ENCODE data around the gene BNC2.
A peak's percentile ranks its signal among the peaks of the same experiment; 100 is the strongest.

BNC2 gene

DNA sequence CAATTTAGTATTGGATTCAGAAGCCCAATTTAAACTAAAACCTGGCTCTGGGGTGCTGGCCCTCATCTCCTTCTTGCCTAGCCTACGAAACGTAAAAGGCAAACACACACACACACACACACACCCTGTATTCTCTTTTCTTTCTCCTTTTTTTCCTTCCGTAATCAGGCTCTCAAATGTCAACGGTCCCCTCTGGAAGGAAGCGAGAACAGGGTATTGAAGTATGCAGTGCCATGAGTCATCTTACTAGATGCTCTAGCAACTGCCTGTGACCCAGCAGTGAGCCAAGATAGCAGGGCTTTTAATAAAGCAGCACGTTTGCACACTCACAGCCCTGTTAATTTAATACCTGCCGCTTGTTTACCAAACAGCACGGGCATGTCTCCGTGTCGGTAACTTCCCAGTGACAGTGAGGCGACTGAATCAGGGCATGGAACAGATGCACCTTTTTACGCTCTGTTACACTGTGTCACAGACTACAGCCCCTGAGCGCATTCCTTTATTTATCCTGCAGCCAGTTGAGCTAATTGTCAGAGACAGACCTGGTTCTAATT is 243.8 kb downstream of the BNC2 start:
- Histone ChIP-seq H3K36me3 (ENCODE audit: control insufficient read depth in 2 of 2, insufficient read depth in 2 of 2, low read length in 2 of 2) (no peaks in the 10 kb centered on the region), H3K9me3 (ENCODE audit: control insufficient read depth in 2 of 2, low read length in 2 of 2) (no peaks in the 10 kb centered on the region), H3K9ac (ENCODE audit: low read depth in 1 of 2, low read length in 2 of 2) (no peak overlapping the region), H3K4me1 (ENCODE audit: control insufficient read depth in 2 of 2, insufficient read depth in 2 of 2, low read length in 2 of 2) (no peaks in the 10 kb centered on the region), H3K27ac (ENCODE audit: low read depth in 2 of 2, low read length in 2 of 2) (peak overlapping the region in 1 of 2 donors; percentile 0), H3K4me3 (ENCODE audit: low read length in 2 of 2) (no peak overlapping the region), H3K27me3 (ENCODE audit: control insufficient read depth in 2 of 2, insufficient read depth in 2 of 2, low read length in 2 of 2) (no peaks in the 10 kb centered on the region)

DNA sequence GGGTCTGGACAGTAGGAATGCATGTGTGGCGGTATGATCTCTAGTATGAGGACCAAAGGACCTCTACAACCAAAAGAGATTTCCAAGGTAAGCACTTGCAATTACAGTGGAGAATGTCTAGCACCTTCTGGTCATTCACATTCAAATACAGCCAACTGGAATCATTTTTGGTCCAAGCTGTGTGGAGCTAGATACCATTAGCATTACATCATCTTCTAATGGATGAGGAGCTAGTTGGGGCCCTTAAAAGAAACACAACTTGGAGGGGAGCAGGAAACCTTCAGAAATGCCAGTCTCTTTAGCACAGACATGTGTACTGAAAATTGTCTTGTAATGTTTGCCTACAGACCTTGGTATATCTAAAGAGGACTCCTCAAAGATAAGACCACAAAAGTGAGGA is 244.7 kb downstream of the BNC2 start:
- H3K4me3 ChIP-seq (ENCODE audit: low read length in 2 of 2), result no peak overlapping the region
- no peak overlapping the region for H3K27ac ChIP-seq (ENCODE audit: low read depth in 2 of 2, low read length in 2 of 2)
- no peaks in the 10 kb centered on the region for H3K36me3 ChIP-seq (ENCODE audit: control insufficient read depth in 2 of 2, insufficient read depth in 2 of 2, low read length in 2 of 2)
- H3K4me1 ChIP-seq (ENCODE audit: control insufficient read depth in 2 of 2, insufficient read depth in 2 of 2, low read length in 2 of 2), result no peaks in the 10 kb centered on the region
- H3K9me3 ChIP-seq (ENCODE audit: control insufficient read depth in 2 of 2, low read length in 2 of 2), result no peaks in the 10 kb centered on the region
- no peaks in the 10 kb centered on the region for H3K27me3 ChIP-seq (ENCODE audit: control insufficient read depth in 2 of 2, insufficient read depth in 2 of 2, low read length in 2 of 2)
- H3K9ac ChIP-seq (ENCODE audit: low read depth in 1 of 2, low read length in 2 of 2), result no peak overlapping the region

DNA sequence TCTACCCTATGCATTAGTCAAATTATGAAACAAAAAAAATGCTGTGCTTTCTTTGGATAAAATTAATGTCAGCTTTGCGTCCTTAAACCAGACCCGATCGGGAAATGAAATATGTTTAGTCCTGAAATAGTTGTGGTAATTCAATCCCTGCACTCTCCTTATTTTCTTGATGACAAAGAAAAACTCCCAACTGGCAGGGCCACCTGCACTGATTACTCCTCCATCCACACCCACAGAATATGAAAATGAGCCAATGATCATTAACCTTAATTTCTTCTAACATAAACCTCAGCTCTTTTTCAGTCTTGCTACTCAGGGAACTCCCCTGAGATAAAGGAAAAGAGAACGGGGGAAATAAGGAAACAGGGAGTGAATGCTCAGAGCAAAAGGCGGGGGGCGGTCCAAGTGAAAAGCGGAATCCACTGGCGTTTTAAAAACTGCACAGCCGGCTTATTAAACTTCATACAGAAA is 245.3 kb downstream of the BNC2 start:
- no peak overlapping the region for H3K9ac ChIP-seq (ENCODE audit: low read depth in 1 of 2, low read length in 2 of 2)
- no peak overlapping the region for H3K4me3 ChIP-seq (ENCODE audit: low read length in 2 of 2)
- H3K4me1 ChIP-seq (ENCODE audit: control insufficient read depth in 2 of 2, insufficient read depth in 2 of 2, low read length in 2 of 2), result no peaks in the 10 kb centered on the region
- no peaks in the 10 kb centered on the region for H3K9me3 ChIP-seq (ENCODE audit: control insufficient read depth in 2 of 2, low read length in 2 of 2)
- no peaks in the 10 kb centered on the region for H3K36me3 ChIP-seq (ENCODE audit: control insufficient read depth in 2 of 2, insufficient read depth in 2 of 2, low read length in 2 of 2)
- no peaks in the 10 kb centered on the region for H3K27me3 ChIP-seq (ENCODE audit: control insufficient read depth in 2 of 2, insufficient read depth in 2 of 2, low read length in 2 of 2)
- no peak overlapping the region for H3K27ac ChIP-seq (ENCODE audit: low read depth in 2 of 2, low read length in 2 of 2)

DNA sequence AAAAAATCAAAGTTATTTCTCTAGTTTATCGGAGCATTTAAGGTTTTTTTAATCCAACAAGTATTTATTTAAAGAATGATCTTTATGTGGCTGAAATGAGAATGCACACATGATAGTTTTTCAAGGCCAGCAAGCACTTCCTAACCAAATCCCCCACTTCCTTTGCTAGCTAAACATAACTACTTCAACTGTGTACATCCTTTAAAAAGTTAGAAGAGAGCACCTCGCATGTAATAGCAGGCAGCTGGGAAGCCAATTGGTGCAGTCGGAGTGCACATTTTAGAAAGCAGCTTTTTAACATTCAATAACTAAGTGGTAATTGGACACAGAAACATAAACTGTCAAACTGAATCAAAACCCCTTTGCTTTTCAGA is 245.7 kb downstream of the BNC2 start:
- no peak overlapping the region for H3K27ac ChIP-seq (ENCODE audit: low read depth in 2 of 2, low read length in 2 of 2)
- H3K9me3 ChIP-seq (ENCODE audit: control insufficient read depth in 2 of 2, low read length in 2 of 2), result no peaks in the 10 kb centered on the region
- H3K27me3 ChIP-seq (ENCODE audit: control insufficient read depth in 2 of 2, insufficient read depth in 2 of 2, low read length in 2 of 2), result no peaks in the 10 kb centered on the region
- H3K9ac ChIP-seq (ENCODE audit: low read depth in 1 of 2, low read length in 2 of 2), result no peak overlapping the region
- no peaks in the 10 kb centered on the region for H3K4me1 ChIP-seq (ENCODE audit: control insufficient read depth in 2 of 2, insufficient read depth in 2 of 2, low read length in 2 of 2)
- H3K4me3 ChIP-seq (ENCODE audit: low read length in 2 of 2), result no peak overlapping the region
- no peaks in the 10 kb centered on the region for H3K36me3 ChIP-seq (ENCODE audit: control insufficient read depth in 2 of 2, insufficient read depth in 2 of 2, low read length in 2 of 2)

DNA sequence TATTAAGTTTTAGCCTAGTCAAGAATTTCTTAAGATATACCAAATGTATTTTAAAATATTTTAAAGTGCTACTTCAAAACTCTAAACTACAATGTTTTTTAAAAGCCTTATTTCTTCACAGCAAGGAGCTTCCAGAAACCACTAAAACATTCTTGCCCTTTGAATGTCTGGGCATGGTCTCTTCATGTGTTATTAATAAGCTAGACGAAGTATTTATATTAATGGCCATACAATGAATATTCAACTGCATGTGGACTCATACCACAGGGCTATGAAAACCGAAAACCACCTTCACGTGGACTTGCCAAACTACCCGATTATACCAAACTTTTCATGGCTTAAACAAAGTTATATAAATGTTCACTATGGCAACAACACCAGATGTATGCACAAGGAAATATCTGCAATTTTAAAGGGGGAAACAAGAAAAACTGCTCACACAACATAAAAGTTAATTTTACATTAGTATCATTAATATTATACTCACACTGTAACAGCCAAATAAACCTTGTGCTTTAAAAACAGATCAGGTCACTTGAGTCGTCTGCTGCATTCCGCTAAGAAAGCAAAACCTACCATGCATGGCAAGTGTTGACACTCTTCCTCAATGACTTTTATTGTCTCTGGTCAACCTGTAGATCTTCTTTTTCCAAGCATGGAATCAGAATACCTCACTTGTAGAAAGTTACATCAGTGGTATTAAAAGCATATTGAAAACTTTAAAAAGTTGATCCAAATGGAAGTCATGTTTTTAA is 246.3 kb downstream of the BNC2 start:
- no peaks in the 10 kb centered on the region for H3K27me3 ChIP-seq (ENCODE audit: control insufficient read depth in 2 of 2, insufficient read depth in 2 of 2, low read length in 2 of 2)
- H3K9ac ChIP-seq (ENCODE audit: low read depth in 1 of 2, low read length in 2 of 2), result no peak overlapping the region
- H3K27ac ChIP-seq (ENCODE audit: low read depth in 2 of 2, low read length in 2 of 2), result no peak overlapping the region
- H3K36me3 ChIP-seq (ENCODE audit: control insufficient read depth in 2 of 2, insufficient read depth in 2 of 2, low read length in 2 of 2), result no peaks in the 10 kb centered on the region
- no peaks in the 10 kb centered on the region for H3K4me1 ChIP-seq (ENCODE audit: control insufficient read depth in 2 of 2, insufficient read depth in 2 of 2, low read length in 2 of 2)
- no peaks in the 10 kb centered on the region for H3K9me3 ChIP-seq (ENCODE audit: control insufficient read depth in 2 of 2, low read length in 2 of 2)
- no peak overlapping the region for H3K4me3 ChIP-seq (ENCODE audit: low read length in 2 of 2)

DNA sequence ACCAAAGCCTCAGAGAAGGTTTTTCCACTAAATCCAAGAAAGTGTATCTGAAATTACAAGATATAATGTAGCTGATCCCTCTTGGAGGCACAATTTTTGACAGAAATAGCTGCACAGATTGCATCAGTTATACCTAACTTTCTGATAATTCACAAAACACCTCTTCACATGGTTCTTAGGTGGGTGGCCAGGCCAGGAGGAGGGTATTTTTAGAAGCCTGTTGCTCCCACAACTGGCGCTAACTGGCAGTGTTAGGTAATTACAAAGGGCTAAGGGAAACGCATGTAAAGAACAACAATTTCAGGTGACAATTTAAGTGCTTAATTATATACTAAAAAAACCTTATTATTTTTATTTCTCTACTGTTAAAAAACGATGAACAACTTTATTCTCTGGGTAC is 247.9 kb downstream of the BNC2 start:
- Histone ChIP-seq H3K4me3 (ENCODE audit: low read length in 2 of 2) (no peak overlapping the region), H3K27ac (ENCODE audit: low read depth in 2 of 2, low read length in 2 of 2) (no peak overlapping the region), H3K9me3 (ENCODE audit: control insufficient read depth in 2 of 2, low read length in 2 of 2) (no peaks in the 10 kb centered on the region), H3K27me3 (ENCODE audit: control insufficient read depth in 2 of 2, insufficient read depth in 2 of 2, low read length in 2 of 2) (no peaks in the 10 kb centered on the region), H3K36me3 (ENCODE audit: control insufficient read depth in 2 of 2, insufficient read depth in 2 of 2, low read length in 2 of 2) (no peaks in the 10 kb centered on the region), H3K9ac (ENCODE audit: low read depth in 1 of 2, low read length in 2 of 2) (no peak overlapping the region), H3K4me1 (ENCODE audit: control insufficient read depth in 2 of 2, insufficient read depth in 2 of 2, low read length in 2 of 2) (no peaks in the 10 kb centered on the region)

DNA sequence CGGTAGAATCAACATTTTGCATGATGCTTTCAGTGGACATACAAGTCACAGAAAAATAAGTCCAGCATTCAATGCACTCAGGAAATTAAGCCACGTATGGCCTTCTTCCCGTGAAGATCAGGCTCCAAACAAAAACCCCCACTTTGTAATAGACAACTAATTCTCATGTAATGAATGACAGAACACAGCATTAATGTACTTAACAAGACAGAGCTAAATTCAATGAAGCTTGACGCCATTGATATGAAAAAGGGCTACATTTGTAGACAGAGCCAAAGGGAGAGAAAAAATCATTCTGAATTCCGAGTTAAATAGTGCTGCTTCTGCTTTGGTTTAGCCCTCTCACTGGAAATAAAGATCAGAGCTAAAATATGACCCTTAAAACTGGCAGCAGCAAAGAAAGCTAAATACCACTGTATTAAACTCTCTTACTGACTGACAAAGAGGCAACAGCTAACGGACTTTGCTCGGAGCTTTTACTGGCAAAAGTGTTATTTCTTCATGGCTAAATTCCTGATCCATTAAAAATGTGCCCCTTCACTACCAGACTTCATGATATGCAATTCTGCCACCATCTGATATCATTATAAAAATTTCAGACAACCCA is 250.5 kb downstream of the BNC2 start:
- Histone ChIP-seq H3K4me1 (ENCODE audit: control insufficient read depth in 2 of 2, insufficient read depth in 2 of 2, low read length in 2 of 2) (no peaks in the 10 kb centered on the region), H3K36me3 (ENCODE audit: control insufficient read depth in 2 of 2, insufficient read depth in 2 of 2, low read length in 2 of 2) (no peaks in the 10 kb centered on the region), H3K27ac (ENCODE audit: low read depth in 2 of 2, low read length in 2 of 2) (no peak overlapping the region), H3K27me3 (ENCODE audit: control insufficient read depth in 2 of 2, insufficient read depth in 2 of 2, low read length in 2 of 2) (no peaks in the 10 kb centered on the region), H3K9me3 (ENCODE audit: control insufficient read depth in 2 of 2, low read length in 2 of 2) (no peaks in the 10 kb centered on the region), H3K9ac (ENCODE audit: low read depth in 1 of 2, low read length in 2 of 2) (no peak overlapping the region), H3K4me3 (ENCODE audit: low read length in 2 of 2) (no peak overlapping the region)

DNA sequence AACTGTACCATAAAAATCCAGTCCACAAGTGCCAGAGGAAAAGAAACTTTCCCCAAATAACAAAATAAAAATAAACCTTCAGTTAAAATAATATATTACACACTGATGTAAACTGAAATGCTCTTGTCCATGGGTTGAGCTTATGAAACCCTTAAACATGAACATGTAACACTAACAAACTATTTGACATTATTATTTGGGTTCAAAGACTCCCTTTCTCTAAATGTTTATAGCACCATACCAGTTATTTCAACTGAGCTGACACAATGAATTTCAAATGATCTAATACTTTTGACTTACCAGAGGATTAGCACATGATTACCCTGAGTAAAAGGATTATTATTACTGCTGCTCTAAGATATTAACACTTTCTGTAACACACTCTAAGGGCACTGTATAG is 251.1 kb downstream of the BNC2 start:
- no peaks in the 10 kb centered on the region for H3K4me1 ChIP-seq (ENCODE audit: control insufficient read depth in 2 of 2, insufficient read depth in 2 of 2, low read length in 2 of 2)
- no peaks in the 10 kb centered on the region for H3K9me3 ChIP-seq (ENCODE audit: control insufficient read depth in 2 of 2, low read length in 2 of 2)
- H3K27ac ChIP-seq (ENCODE audit: low read depth in 2 of 2, low read length in 2 of 2), result no peak overlapping the region
- H3K4me3 ChIP-seq (ENCODE audit: low read length in 2 of 2), result no peak overlapping the region
- H3K9ac ChIP-seq (ENCODE audit: low read depth in 1 of 2, low read length in 2 of 2), result no peak overlapping the region
- no peaks in the 10 kb centered on the region for H3K27me3 ChIP-seq (ENCODE audit: control insufficient read depth in 2 of 2, insufficient read depth in 2 of 2, low read length in 2 of 2)
- H3K36me3 ChIP-seq (ENCODE audit: control insufficient read depth in 2 of 2, insufficient read depth in 2 of 2, low read length in 2 of 2), result no peaks in the 10 kb centered on the region

DNA sequence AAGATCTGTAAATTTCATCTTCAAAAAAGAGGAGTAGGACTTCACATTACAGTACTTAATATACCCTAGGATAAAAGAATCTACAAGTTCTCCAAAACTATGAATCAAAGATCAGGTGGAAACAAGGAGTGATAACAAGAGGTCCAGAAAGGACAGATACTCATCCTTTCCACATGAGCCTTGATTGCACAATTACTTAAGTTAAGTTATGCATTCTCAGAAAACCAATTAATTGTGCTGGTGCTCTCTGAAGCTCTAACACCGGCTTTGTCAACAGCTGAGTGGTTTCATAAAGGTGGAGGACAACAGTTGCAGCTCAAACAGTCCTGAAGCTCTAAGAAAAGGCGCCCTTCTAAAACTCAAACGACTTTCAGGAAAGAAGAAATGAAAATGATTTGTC is 251.9 kb downstream of the BNC2 start:
- H3K4me1 ChIP-seq (ENCODE audit: control insufficient read depth in 2 of 2, insufficient read depth in 2 of 2, low read length in 2 of 2), result no peaks in the 10 kb centered on the region
- H3K9me3 ChIP-seq (ENCODE audit: control insufficient read depth in 2 of 2, low read length in 2 of 2), result no peaks in the 10 kb centered on the region
- no peak overlapping the region for H3K27ac ChIP-seq (ENCODE audit: low read depth in 2 of 2, low read length in 2 of 2)
- no peak overlapping the region for H3K4me3 ChIP-seq (ENCODE audit: low read length in 2 of 2)
- no peak overlapping the region for H3K9ac ChIP-seq (ENCODE audit: low read depth in 1 of 2, low read length in 2 of 2)
- H3K27me3 ChIP-seq (ENCODE audit: control insufficient read depth in 2 of 2, insufficient read depth in 2 of 2, low read length in 2 of 2), result no peaks in the 10 kb centered on the region
- no peaks in the 10 kb centered on the region for H3K36me3 ChIP-seq (ENCODE audit: control insufficient read depth in 2 of 2, insufficient read depth in 2 of 2, low read length in 2 of 2)

DNA sequence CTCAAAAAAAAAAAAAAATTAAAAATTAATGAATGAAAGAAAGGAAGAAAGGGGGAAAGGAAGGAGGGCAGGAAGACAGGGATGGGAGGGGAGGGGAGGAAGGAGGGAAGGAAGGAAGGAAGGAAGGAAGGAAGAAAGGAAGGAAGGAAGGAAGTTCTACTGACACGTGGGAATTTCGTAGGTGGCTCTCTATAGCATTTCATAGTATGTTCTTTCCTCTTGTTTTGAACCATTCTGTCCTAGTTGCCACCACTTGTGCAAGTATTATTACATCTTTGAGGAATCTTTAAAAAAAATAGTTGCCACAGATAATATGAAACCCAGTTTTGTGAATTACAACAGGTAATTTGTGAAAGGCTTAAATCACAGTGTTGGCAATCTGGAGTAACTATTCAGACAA is 253.8 kb downstream of the BNC2 start:
- Histone ChIP-seq H3K27me3 (ENCODE audit: control insufficient read depth in 2 of 2, insufficient read depth in 2 of 2, low read length in 2 of 2) (no peaks in the 10 kb centered on the region), H3K9ac (ENCODE audit: low read depth in 1 of 2, low read length in 2 of 2) (no peak overlapping the region), H3K4me3 (ENCODE audit: low read length in 2 of 2) (no peak overlapping the region), H3K9me3 (ENCODE audit: control insufficient read depth in 2 of 2, low read length in 2 of 2) (no peaks in the 10 kb centered on the region), H3K4me1 (ENCODE audit: control insufficient read depth in 2 of 2, insufficient read depth in 2 of 2, low read length in 2 of 2) (no peaks in the 10 kb centered on the region), H3K36me3 (ENCODE audit: control insufficient read depth in 2 of 2, insufficient read depth in 2 of 2, low read length in 2 of 2) (no peaks in the 10 kb centered on the region), H3K27ac (ENCODE audit: low read depth in 2 of 2, low read length in 2 of 2) (no peak overlapping the region)

All from mucosa of rectum (tissue), 2 donors.